Measurements from ENCODE around the gene CHN1. TPM values are rescaled to one million over a fixed set of nuclear protein-coding genes. Genes with fewer than 3 reads are reported as not detected.
A peak's percentile ranks its signal among the peaks of the same experiment; 100 is the strongest.

The CHN1 gene
- total RNA-seq, 2 donors from 2014 or later, result 16.5 to 16.6 TPM

DNA sequence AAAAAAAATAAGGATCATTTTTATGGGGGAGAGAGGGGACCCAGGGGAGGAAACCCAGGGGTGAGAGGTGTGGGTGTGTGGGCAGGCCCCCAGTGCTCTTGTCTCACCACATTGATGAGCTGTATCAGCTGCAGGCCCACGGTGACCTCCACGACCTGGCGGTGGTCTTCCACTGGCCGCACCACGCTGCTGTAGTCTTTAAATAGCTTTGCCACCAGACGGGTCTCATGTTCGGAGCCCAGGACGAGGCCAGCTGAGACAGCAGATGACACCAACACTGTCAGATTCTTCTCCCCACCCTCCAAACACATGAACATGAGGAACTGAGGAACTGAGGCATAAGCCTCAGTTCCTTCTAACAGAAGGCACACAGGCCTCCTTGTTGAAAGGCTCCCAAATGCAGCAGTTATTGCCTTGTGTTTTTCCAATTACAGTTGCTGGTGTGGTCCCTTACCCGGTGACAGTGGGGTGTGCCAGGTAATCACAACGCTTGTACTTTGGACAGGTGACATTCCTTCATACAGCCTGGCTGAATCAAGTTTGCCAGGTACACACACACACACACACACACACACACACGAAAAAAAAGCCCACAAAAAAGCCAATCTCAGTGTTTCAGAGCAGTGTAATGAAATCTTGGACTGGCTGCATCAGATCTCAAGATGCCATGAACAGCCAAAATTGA lies 245.7 kb downstream of the CHN1 start:
- H3K9me3 ChIP-seq (ENCODE audit: control insufficient read depth, low read length, poor library complexity, severe bottlenecking), result no peaks in the 10 kb centered on the region
- Mint-ChIP-seq H3K27me3 (peaks cover 4% of the 10 kb centered on the region), H3K4me1 (peaks cover 4% of the 10 kb centered on the region), H3K4me3 (no peak overlapping the region), H3K27ac (no peak overlapping the region), H3K36me3 (ENCODE audit: low read depth) (peaks cover 2% of the 10 kb centered on the region)
- ATAC-seq (no peak), DNase-seq (no peak)

DNA sequence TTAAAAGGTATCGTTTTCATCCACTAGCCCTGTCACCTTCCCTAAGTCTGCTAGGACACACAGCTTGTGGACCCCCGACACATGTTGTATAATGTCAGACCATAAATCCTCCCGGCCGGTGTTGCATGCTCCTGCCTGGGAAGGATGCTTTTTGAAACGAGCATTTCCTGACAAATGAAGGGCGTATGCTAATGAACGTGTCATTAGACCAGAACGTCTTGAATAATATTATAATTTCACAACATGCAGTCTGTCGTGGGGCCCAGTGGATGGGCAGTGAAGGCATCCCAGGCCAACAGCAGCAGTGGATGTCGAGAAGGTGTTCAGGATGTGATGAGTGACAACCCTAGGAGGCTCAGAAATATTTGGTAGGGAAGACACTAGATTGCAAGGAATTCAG lies 248.4 kb downstream of the CHN1 start:
- no peak for ATAC-seq
- Mint-ChIP-seq H3K4me3 (no peak overlapping the region), H3K36me3 (ENCODE audit: low read depth) (peaks cover 1% of the 10 kb centered on the region), H3K27ac (no peak overlapping the region), H3K4me1 (peaks cover 12% of the 10 kb centered on the region), H3K27me3 (peaks cover 4% of the 10 kb centered on the region)
- H3K9me3 ChIP-seq (ENCODE audit: control insufficient read depth, low read length, poor library complexity, severe bottlenecking), result no peaks in the 10 kb centered on the region
- DNase-seq, result no peak

DNA sequence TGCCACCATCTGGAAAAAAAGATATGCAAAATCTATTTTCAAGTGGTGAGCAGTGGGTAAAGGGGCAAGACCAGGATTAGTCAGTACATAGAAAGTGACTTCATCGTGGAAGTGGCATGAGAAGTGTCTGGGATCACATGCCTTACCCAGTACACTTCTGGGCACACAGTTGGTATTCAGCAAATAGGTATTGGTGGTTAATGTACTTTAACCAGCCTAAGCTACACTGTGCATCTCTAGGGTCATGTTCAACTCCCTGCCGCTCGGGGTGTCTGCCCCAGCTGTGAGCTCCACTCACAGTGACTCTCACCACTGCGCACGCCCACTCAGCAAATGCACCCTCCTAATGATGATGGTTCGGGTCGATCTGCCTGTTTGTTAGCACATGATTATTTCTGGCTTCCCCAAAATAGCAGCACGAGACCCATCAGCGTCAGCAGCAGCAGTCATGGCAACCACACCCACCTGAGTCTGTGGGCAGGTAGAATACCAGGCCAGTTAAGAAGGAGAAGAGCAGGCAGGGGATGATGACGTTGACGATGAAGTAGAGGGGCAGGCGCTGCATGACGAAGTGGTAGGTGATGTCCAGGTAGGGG lies 252.0 kb downstream of the CHN1 start:
- H3K9me3 ChIP-seq (ENCODE audit: control insufficient read depth, low read length, poor library complexity, severe bottlenecking), result no peaks in the 10 kb centered on the region
- Mint-ChIP-seq H3K4me3 (peak overlapping the region; percentile 69), H3K36me3 (ENCODE audit: low read depth) (no peaks in the 10 kb centered on the region), H3K4me1 (peaks cover 27% of the 10 kb centered on the region), H3K27ac (peak overlapping the region; percentile 96), H3K27me3 (no peaks in the 10 kb centered on the region)
- peak; percentile 64 for ATAC-seq
- peak in 2 of 3 donors; percentile 22 to 45 for DNase-seq

DNA sequence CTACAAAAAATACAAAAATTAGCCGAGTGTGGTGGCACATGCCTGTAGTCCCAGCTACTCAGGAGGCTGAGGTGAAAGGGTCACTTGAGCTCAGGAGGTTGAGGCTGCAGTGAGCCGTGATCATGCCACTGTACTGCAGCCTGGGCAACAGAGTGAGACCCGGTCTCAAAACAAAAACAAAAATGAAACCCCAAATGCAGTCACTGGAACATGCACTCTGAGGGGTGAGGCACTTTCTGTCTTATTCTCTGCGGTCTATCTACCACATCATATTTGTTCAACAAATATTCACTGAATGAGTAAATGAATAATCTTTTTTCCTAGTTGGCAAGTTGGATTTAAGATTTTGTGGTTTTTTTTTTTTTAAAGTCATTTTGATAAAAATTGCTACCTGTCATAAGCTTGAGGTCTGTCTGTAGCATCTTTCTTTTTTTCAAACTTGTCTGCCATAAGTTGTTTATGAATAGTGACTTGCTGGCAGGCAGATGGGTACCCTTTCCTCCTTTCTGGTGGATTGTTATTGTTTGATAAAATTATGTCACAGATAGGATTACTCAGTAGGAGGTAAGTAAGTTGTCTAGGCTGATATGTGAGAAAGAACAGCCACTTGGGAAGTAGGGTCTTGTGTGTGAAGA lies 252.7 kb downstream of the CHN1 start:
- H3K4me1 Mint-ChIP-seq, result peaks cover 27% of the 10 kb centered on the region
- H3K4me3 Mint-ChIP-seq, result peak overlapping the region; percentile 69
- H3K27ac Mint-ChIP-seq, result peak overlapping the region; percentile 96
- no peaks in the 10 kb centered on the region for H3K9me3 ChIP-seq (ENCODE audit: control insufficient read depth, low read length, poor library complexity, severe bottlenecking)
- no peaks in the 10 kb centered on the region for H3K27me3 Mint-ChIP-seq
- DNase-seq (no peak), ATAC-seq (peak; percentile 52)
- H3K36me3 Mint-ChIP-seq (ENCODE audit: low read depth), result no peaks in the 10 kb centered on the region

DNA sequence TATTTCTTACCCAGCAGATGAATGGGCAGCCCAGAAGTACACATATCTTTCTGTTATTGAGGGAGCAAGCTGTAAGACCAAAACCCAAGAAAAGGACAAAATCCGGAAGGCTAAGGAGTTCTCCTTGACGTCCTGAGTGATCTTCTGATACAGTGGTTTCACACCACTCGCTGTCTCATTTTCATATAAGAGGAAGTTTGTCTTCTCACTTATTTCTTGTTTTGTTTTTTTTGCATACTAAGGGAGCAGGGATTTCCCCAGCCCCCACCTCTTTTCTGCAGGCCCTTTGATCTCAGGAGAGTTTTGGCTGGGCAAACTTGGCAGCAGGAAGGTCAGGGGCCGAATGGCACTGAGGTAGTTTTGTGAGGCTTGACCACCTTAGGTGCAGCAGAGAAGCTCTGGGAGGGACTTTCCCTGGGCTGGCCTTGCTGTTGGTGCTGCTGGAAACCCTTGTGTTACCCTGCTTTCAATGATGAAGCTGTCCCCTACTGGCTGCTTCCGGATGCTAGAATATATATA lies 254.2 kb downstream of the CHN1 start:
- H3K27ac Mint-ChIP-seq, result peak overlapping the region; percentile 96
- DNase-seq, result peak in 2 of 3 donors; percentile 25 to 45

DNA sequence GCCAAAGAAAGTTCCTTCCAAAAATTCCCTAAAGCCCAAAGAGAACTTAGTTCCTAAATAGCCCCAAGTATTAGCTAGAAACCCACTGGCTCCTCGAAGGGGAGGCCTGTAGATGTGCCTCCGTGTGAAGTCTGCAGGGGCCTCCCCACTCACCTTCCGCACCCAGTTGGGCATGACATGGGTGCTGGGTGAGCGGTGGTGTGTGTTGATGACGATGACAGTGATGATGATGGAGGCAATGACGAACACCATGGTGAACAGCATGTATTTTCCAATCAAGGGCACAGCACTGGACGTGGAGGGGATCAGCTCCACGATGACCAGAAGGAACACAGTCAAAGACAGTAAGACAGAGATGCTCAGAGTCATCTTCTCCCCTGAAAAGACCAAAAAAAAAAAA lies 255.4 kb downstream of the CHN1 start:
- DNase-seq, result no peak
- no peaks in the 10 kb centered on the region for H3K27me3 Mint-ChIP-seq
- H3K9me3 ChIP-seq (ENCODE audit: control insufficient read depth, low read length, poor library complexity, severe bottlenecking), result no peaks in the 10 kb centered on the region
- H3K36me3 Mint-ChIP-seq (ENCODE audit: low read depth), result no peaks in the 10 kb centered on the region
- H3K4me3 Mint-ChIP-seq, result no peak overlapping the region
- peak overlapping the region; percentile 96 for H3K27ac Mint-ChIP-seq
- no peak for ATAC-seq
- peaks cover 27% of the 10 kb centered on the region for H3K4me1 Mint-ChIP-seq

More for the DNA sequence above, 254.2 kb downstream of the CHN1 start:
- Mint-ChIP-seq H3K36me3 (ENCODE audit: low read depth) (no peaks in the 10 kb centered on the region), H3K4me3 (peak overlapping the region; percentile 73), H3K4me1 (peaks cover 27% of the 10 kb centered on the region), H3K27me3 (no peaks in the 10 kb centered on the region)
- peak; percentile 49 for ATAC-seq
- H3K9me3 ChIP-seq (ENCODE audit: control insufficient read depth, low read length, poor library complexity, severe bottlenecking), result no peaks in the 10 kb centered on the region

DNA sequence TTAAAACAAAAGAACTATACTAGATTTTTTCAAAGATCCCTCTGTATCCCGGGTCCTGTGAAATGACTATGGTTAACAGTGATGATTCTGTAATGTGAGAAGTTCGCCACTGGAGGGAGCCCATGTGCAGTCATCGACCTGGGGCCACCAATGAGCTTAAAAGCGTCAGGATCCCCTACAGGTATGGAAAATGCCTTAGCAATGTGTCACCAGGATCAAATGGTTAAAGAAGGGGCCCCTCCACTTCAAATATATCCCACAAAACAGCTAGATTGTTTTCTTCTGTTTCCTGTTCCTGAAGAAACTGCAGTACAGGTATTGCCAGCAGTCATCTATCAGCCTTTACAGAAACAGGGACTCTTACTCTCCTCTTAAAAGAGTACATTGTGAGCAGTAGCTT lies 256.2 kb downstream of the CHN1 start:
- Mint-ChIP-seq H3K4me3 (no peak overlapping the region), H3K4me1 (peaks cover 27% of the 10 kb centered on the region), H3K27ac (peak overlapping the region; percentile 96), H3K27me3 (peaks cover 3% of the 10 kb centered on the region), H3K36me3 (ENCODE audit: low read depth) (peaks cover under 1% of the 10 kb centered on the region)
- no peaks in the 10 kb centered on the region for H3K9me3 ChIP-seq (ENCODE audit: control insufficient read depth, low read length, poor library complexity, severe bottlenecking)
- DNase-seq, result peak; percentile 41 to 70 (median 45)
- ATAC-seq, result peak; percentile 47

Other genes with a start within 250 kb of the CHN1 start
- under 1 TPM; 0.63 to 0.94 TPM for gene CHRNA1, start 240.9 kb downstream of the CHN1 start, total RNA-seq
- gene ATF2, start 162.8 kb upstream of the CHN1 start, total RNA-seq, result 10 to 100 TPM; 52.2 to 54.0 TPM
- gene ATP5MC3, start 176.3 kb upstream of the CHN1 start, total RNA-seq, result 10 to 100 TPM; 80.1 to 89.2 TPM